ENCODE data around the gene CDH20. TPM values are rescaled to one million over a fixed set of nuclear protein-coding genes. Genes with fewer than 3 reads are reported as not detected.

The CDH20 gene
- total RNA-seq, 2 experiments from 2014 or later = not detected

DNA sequence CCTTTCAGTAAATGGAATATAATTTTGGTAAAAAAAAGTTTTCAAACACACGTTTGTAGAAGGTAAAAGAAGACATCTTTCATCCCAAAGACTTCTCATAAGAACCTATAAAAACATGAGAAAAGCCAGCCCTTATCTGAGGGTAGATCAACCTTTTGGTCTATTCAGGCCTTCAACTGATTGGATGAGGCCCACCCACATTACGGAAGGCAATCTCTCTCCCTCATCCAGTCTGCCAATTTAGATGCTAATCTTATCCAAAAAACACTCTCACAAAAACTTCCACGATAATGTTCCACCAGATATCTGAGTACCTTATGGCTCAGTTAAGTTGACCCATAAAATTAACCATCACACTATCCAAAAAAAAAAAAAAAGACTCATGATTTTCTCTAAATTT lies 2.2 kb upstream of the CDH20 start:
- H3K9me3 Mint-ChIP-seq = no peaks in the 10 kb centered on the region
- intact Hi-C loops (cut with micrococcal nuclease) = no loop called here
- peaks cover 26% of the 10 kb centered on the region for H3K27me3 Mint-ChIP-seq (ENCODE audit: low read depth)
- no peaks in the 10 kb centered on the region for H3K4me1 Mint-ChIP-seq (ENCODE audit: low read depth)
- no peak overlapping the region for H3K4me3 Mint-ChIP-seq
- H3K36me3 Mint-ChIP-seq (ENCODE audit: low read depth) = no peaks in the 10 kb centered on the region
- H3K27ac Mint-ChIP-seq = no peak overlapping the region
- CTCF ChIA-PET = no interaction called here
- DNase-seq = no peak

DNA sequence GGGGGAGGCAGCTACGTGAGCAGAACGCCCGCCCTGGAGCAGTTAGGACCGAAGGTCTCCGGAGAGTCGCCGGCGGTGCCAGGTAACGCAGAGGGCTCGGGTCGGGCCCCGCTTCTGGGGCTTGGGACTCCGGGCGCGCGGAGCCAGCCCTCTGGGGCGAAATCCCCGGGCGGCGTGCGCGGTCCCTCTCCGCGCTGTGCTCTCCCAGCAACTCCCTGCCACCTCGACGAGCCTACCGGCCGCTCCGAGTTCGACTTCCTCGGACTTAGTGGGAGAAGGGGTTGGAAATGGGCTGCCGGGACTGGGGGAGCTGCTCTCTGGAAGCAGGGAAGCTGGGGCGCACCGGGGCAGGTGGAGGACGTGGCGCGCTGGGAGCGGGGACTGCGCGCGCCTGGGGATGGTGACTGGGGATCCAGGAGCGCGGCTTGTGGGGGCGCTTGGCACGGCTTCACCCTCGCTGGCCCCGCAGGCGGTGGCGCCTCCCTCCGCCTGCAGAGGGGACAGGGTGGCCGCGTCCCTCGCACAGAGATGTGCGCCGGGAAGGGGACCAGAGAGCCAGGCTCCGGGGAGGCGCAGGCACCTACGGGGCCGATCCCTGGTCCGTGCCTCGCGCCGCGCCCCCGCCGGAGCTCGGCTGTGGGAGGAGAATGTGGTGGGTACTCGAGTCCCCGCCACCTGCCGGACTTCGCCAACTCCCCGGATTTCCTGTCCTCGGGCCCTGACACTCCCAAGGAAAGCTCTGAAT lies 688 bp downstream of the CDH20 start:
- Mint-ChIP-seq H3K4me3 (no peak overlapping the region), H3K9me3 (no peaks in the 10 kb centered on the region)
- CTCF ChIA-PET = no interaction called here

DNA sequence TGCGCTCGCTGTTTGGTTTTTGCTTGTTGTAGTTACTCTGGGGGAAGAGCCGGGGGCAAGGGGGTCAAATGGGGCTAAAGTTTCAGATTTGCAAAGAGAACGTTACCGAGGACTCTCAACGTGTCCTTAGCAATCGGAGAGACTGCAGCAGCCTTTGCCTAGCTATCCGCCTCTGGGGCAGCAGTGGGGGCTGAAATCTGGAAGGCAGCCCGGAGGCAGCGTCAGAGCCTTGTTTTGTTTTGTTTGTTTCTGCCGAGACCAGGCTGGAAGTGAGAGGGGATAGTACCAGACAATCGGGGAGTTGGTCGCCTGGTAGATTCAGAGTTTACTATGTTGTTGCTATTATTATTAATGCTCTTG lies 1.2 kb downstream of the CDH20 start:
- no peak overlapping the region for H3K4me3 Mint-ChIP-seq
- no peak for DNase-seq
- no peaks in the 10 kb centered on the region for H3K9me3 Mint-ChIP-seq
- H3K4me1 Mint-ChIP-seq (ENCODE audit: low read depth) = no peaks in the 10 kb centered on the region
- intact Hi-C loops (cut with micrococcal nuclease) = no loop called here
- CTCF ChIA-PET = no interaction called here
- H3K27me3 Mint-ChIP-seq (ENCODE audit: low read depth) = peaks cover 28% of the 10 kb centered on the region
- H3K27ac Mint-ChIP-seq = no peak overlapping the region
- H3K36me3 Mint-ChIP-seq (ENCODE audit: low read depth) = no peaks in the 10 kb centered on the region

More for the DNA sequence above, 688 bp downstream of the CDH20 start:
- peaks cover 28% of the 10 kb centered on the region for H3K27me3 Mint-ChIP-seq (ENCODE audit: low read depth)
- intact Hi-C loops (cut with micrococcal nuclease) = no loop called here
- no peaks in the 10 kb centered on the region for H3K4me1 Mint-ChIP-seq (ENCODE audit: low read depth)
- H3K27ac Mint-ChIP-seq = no peak overlapping the region
- no peaks in the 10 kb centered on the region for H3K36me3 Mint-ChIP-seq (ENCODE audit: low read depth)
- no peak for DNase-seq

DNA sequence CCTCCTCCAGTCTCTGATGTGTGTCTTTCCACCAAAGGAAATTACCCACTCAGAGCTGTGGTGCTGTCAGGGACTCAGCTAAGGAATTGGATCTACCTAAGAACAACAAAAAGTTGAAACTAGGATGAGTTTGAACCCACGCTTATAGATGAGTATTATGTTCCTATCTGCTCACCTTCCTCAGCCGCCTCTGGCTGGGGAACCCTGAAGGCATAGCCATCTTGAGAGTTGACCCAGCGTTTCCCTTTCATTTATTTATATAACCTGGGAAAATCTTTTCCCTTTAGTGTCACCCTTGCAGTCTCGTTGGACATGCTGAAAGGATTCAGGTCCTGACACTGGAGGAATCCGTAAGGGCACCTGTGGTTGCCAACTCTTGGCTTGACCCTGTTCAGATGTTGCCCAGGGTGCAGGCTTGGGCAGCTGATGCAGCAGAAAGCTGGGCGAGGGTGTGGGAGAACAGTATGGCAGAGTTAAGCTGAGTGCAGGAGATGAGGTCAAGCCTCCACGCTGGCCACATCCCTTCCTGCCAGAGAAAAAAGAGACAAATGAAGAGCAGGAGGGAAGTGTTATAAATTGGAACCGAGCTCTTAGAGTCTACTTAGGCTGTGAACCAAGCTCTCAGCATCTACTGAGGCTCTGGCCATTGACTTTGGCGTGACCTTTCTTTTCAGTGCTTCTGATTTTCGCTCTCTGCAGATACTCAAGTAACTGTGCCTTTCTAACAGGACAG lies 1.9 kb downstream of the CDH20 start:
- CTCF ChIA-PET = no interaction called here
- intact Hi-C loops (cut with micrococcal nuclease) = no loop called here
- Mint-ChIP-seq H3K27me3 (ENCODE audit: low read depth) (peaks cover 28% of the 10 kb centered on the region), H3K4me3 (no peak overlapping the region), H3K9me3 (no peaks in the 10 kb centered on the region), H3K27ac (no peak overlapping the region), H3K36me3 (ENCODE audit: low read depth) (no peaks in the 10 kb centered on the region), H3K4me1 (ENCODE audit: low read depth) (no peaks in the 10 kb centered on the region)
- no peak for DNase-seq

DNA sequence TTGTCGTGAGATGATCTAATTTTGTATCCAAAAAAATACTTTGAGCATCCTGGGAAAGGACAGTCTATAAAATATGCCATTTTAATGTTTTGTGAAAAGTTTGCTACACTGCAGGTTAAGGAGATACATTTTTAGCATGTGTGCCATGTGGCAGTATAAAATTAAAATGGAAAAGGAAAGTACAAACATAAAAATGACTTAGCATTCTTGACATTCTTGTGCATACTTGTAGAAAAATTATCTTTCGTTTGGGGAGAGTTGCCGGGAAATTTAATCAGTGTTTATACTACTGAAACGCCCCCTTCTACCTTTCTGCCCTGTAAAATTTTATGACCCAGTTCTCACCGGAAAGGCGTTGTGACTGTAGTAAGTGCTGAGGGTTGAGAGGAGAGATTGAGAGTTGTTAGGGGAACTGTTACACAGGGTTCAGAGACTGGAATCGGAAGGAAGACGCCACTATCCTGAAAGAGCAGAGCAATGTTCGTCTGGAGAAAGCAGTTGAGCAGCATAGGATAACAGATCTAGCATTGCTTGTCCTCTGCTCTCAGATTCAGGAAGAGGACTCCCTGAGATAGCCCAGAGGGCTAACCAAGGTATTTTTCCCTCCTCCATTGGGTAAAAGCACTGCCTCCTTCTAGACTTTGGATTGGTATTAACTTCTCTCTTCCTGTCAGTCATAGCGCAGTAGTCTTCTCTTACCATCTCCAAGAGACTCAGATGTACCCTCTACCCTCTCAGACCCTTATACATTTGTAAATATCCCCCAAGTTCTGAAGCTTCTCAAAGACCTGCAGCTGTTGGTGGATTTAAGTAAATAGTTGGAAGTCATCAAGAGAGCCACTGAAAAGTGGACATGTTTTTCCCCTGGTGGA lies 2.7 kb downstream of the CDH20 start:
- Mint-ChIP-seq H3K27me3 (ENCODE audit: low read depth) (peaks cover 28% of the 10 kb centered on the region), H3K9me3 (no peaks in the 10 kb centered on the region), H3K4me3 (no peak overlapping the region), H3K4me1 (ENCODE audit: low read depth) (no peaks in the 10 kb centered on the region), H3K36me3 (ENCODE audit: low read depth) (no peaks in the 10 kb centered on the region), H3K27ac (no peak overlapping the region)
- CTCF ChIA-PET = no interaction called here
- DNase-seq = no peak
- intact Hi-C loops (cut with micrococcal nuclease) = no loop called here

DNA sequence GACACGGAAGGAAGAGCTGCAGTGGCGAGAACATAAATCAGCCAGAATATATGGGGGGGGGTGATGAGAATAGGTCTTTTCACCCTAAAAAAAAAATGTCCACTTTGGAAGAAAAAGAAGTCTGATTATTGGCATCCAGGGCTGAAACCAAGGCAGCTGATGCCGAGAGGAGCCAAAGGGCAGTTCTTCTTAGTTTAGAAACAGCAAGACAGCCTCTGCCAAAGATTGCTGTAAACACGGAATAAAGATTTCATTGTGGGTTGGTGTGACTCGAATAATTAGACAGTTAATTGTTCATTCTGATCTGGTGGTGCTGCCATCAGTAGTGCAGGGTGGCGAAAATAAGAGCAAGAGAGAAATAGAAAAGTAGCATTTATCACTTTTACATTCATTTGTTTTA lies 3.5 kb downstream of the CDH20 start:
- DNase-seq = no peak
- Mint-ChIP-seq H3K9me3 (no peaks in the 10 kb centered on the region), H3K27ac (no peak overlapping the region), H3K4me3 (no peak overlapping the region), H3K4me1 (ENCODE audit: low read depth) (no peaks in the 10 kb centered on the region), H3K27me3 (ENCODE audit: low read depth) (peaks cover 28% of the 10 kb centered on the region), H3K36me3 (ENCODE audit: low read depth) (no peaks in the 10 kb centered on the region)
- CTCF ChIA-PET = no interaction called here
- intact Hi-C loops (cut with micrococcal nuclease) = no loop called here

DNA sequence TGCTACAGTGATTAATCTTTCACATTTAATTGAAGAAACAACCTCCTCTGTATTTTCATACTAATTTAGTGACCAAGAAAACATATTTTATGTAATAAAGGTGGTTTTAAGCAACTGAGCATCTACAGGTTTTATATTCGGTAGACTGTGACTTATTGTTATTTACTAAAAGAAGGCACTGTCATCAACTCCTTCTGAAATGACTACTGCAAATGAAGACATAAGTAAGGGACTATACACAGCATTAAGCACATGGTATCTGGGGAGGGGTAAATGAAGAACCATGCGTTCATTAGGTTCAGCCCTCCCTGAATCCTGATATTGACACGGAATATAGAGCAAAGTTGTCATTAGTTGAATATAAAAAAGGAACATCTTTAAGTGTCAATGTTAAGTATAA lies 4.3 kb downstream of the CDH20 start:
- H3K27me3 Mint-ChIP-seq (ENCODE audit: low read depth) = peaks cover 25% of the 10 kb centered on the region
- no peaks in the 10 kb centered on the region for H3K4me1 Mint-ChIP-seq (ENCODE audit: low read depth)
- no peak for DNase-seq
- H3K4me3 Mint-ChIP-seq = no peak overlapping the region
- CTCF ChIA-PET = no interaction called here
- intact Hi-C loops (cut with micrococcal nuclease) = no loop called here
- no peak overlapping the region for H3K27ac Mint-ChIP-seq
- H3K36me3 Mint-ChIP-seq (ENCODE audit: low read depth) = no peaks in the 10 kb centered on the region
- no peaks in the 10 kb centered on the region for H3K9me3 Mint-ChIP-seq

DNA sequence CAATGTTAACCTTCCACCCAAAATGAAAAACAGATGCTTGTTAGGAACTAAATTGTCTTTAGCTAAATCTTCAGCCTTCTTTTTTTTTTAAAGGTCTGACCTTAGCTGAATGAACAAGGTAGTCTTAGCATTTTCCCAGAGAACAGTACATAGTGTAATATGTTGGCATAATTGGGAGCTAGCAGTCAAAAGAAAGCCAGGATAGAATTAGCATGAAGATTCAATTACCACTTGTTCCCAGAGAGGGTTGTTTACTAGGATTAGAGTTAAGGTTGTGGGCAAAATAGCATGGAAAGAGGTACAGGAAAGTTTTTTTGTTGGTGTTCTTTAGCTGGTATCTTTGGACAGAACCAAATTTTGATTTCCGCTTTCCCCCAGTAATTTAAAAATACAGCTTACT lies 6.9 kb downstream of the CDH20 start:
- Mint-ChIP-seq H3K27me3 (ENCODE audit: low read depth) (peaks cover 7% of the 10 kb centered on the region), H3K4me1 (ENCODE audit: low read depth) (no peaks in the 10 kb centered on the region), H3K36me3 (ENCODE audit: low read depth) (no peaks in the 10 kb centered on the region), H3K27ac (no peak overlapping the region), H3K9me3 (no peaks in the 10 kb centered on the region), H3K4me3 (no peak overlapping the region)
- DNase-seq = no peak
- CTCF ChIA-PET = interaction anchor here (0.6 to 1.3 kb wide), 2 partner anchors 18 to 83 kb away, joined by 3 to 5 read pairs; no protein-coding TSS in a partner anchor
- intact Hi-C loops (cut with micrococcal nuclease) = no loop called here

DNA sequence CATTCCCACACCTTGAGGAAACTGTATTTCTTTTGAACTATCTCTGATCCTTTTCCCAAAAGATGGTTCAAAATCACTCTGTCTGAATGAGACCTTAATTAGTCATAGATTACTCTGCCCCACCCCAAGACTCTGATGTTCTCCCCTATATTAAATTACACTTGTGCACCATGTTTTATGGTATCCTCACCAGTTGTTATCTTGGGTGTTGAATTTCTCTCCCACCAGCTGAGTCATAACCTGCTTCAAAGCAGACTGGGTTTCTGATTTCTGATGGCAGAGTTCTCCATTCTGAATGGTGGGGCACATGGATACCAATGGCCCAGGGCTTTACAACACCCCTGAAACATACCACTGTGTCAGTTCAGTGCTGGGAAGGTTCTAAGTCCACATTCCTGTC lies 15.0 kb downstream of the CDH20 start:
- Mint-ChIP-seq H3K4me1 (ENCODE audit: low read depth) (no peaks in the 10 kb centered on the region), H3K4me3 (no peak overlapping the region), H3K9me3 (peaks cover 2% of the 10 kb centered on the region), H3K36me3 (ENCODE audit: low read depth) (no peaks in the 10 kb centered on the region), H3K27me3 (ENCODE audit: low read depth) (peaks cover 5% of the 10 kb centered on the region), H3K27ac (no peak overlapping the region)
- no peak for DNase-seq
- CTCF ChIA-PET = no interaction called here
- intact Hi-C loops (cut with micrococcal nuclease) = no loop called here

DNA sequence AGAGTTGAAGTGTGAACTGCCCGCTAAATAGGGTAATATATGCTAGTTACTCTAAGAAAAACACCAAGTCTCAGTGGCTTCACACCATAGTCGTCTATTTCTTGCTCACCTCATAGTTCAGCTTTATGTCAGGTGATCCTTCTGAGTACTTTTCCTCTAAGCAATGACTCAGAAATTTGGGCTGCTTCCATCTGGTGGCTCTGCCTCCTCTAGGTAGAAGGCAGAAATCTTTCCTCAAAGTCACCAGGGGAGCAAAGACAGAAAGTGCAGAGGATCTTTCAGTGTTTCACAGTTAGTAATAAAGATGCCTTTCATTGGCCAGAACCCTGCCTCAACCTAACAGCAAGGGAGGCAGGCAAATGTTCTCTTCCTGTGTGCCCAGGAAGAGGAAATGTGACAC lies 17.3 kb downstream of the CDH20 start:
- CTCF ChIA-PET = no interaction called here
- peaks cover 2% of the 10 kb centered on the region for H3K9me3 Mint-ChIP-seq
- no peak overlapping the region for H3K4me3 Mint-ChIP-seq
- H3K27ac Mint-ChIP-seq = no peak overlapping the region
- intact Hi-C loops (cut with micrococcal nuclease) = loop anchor here (10.0 kb wide), 1 partner anchor 1094 kb away; no protein-coding TSS in a partner anchor
- no peaks in the 10 kb centered on the region for H3K36me3 Mint-ChIP-seq (ENCODE audit: low read depth)
- H3K27me3 Mint-ChIP-seq (ENCODE audit: low read depth) = peaks cover 5% of the 10 kb centered on the region
- H3K4me1 Mint-ChIP-seq (ENCODE audit: low read depth) = no peaks in the 10 kb centered on the region
- DNase-seq = no peak

DNA sequence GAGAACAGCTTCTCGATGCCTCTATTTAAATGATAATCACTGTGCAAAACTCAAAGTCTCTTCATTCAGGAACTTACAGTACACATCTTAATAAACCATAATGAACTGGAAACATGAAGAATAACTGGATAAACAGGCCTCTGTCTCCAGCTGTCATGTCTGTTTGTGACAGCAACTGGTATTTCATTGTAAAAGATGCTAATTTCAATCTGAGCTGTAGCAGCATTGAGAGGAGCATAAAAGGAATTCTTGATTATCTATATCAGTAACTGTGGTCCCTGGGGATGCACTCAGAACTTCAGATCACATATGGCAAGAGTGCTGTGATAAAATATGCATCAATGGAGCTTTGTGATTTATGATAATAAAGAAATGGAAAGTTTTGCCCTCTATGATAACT lies 18.8 kb downstream of the CDH20 start:
- H3K36me3 Mint-ChIP-seq (ENCODE audit: low read depth) = no peaks in the 10 kb centered on the region
- CTCF ChIA-PET = no interaction called here
- intact Hi-C loops (cut with micrococcal nuclease) = loop anchor here (10.0 kb wide), 1 partner anchor 1093 kb away; no protein-coding TSS in a partner anchor
- DNase-seq = no peak
- no peak overlapping the region for H3K4me3 Mint-ChIP-seq
- peaks cover 2% of the 10 kb centered on the region for H3K9me3 Mint-ChIP-seq
- H3K27ac Mint-ChIP-seq = no peak overlapping the region
- no peaks in the 10 kb centered on the region for H3K4me1 Mint-ChIP-seq (ENCODE audit: low read depth)
- peaks cover 5% of the 10 kb centered on the region for H3K27me3 Mint-ChIP-seq (ENCODE audit: low read depth)

DNA sequence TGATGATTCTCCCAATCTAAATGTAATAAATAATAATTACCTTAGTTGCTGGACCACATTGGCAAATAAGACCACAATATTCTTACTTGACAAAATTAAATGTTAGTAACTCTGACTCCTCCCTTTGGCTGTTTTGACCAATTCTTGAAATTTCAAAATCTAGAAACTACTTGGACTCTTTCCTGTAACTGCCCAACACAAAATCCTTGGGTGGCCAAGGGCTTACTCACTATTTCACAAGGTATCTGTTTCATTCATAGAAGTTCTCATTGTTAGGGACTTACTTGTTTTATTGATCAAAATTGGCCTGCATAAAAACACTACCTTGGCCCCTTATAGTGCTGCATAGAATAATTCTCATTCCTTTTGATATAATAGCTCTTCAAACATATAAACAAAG lies 19.4 kb downstream of the CDH20 start:
- Mint-ChIP-seq H3K4me3 (no peak overlapping the region), H3K4me1 (ENCODE audit: low read depth) (no peaks in the 10 kb centered on the region), H3K36me3 (ENCODE audit: low read depth) (no peaks in the 10 kb centered on the region), H3K9me3 (peaks cover 2% of the 10 kb centered on the region), H3K27me3 (ENCODE audit: low read depth) (peaks cover 5% of the 10 kb centered on the region), H3K27ac (no peak overlapping the region)
- intact Hi-C loops (cut with micrococcal nuclease) = loop anchor here (10.0 kb wide), 1 partner anchor 1092 kb away; no protein-coding TSS in a partner anchor
- no peak for DNase-seq
- CTCF ChIA-PET = interaction anchor here (0.6 kb wide), 1 partner anchor 77 kb away, joined by 3 read pairs; no protein-coding TSS in a partner anchor

All from activated naive CD4-positive, alpha-beta T cell treated with anti-CD3 and anti-CD28 coated beads for 36 hours (primary cell).